HG03460 (cell line): ENCODE measurements around the gene PAX8.

Experiments used
- ATAC-seq: cut with Tn5 transposase; IDR thresholded peaks from one replicate; pipeline ENCODE4 v1.9.1; 2021; ENCODE audit not compliant: unreplicated experiment

PAX8 gene

DNA sequence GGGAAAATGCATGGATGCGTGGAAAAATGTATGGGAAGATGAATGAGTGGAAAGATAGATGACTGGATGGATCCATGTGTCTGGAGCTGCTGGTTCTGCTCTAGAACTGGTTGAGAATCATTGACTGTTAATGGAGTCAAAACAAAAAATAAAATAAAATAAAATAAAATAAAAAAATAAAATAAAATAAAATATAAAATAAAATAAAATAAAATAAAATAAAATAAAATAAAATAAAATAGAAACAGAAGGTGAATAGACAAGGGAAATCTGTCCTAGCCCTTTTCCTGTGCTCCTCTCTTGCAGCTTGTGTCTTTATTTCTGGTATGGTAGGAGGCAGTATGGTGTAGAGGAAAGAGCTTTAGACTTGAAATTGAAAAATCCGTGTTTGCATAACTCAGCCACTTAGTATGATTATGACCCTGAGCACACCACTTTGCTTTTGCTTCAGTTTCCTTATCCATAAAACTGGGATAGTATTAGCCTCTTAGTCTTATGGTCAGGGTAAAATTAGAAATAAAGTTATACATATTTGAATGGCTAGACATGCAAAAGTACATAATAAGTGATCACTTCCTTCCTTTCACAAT is 54.0 kb downstream of the PAX8 start:
- ATAC-seq, result no peak

DNA sequence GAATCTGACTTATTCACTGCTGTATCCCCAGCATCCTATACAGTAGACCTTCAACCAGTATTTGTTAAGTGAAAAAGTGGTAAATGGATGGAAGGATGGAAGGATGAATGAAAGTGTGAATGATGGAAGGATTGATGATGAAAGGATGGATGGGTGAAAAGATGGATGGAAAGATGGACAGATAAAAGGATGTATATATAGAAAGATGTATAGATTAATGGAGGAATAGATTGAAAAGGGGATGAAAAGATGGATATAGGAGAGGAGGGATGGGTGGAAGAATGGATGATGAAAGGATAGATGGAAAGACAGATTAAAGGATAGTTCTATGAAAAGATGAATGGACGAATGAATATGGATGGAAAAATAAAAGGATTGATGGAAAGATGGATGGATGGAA is 54.9 kb downstream of the PAX8 start:
- no peak for ATAC-seq

DNA sequence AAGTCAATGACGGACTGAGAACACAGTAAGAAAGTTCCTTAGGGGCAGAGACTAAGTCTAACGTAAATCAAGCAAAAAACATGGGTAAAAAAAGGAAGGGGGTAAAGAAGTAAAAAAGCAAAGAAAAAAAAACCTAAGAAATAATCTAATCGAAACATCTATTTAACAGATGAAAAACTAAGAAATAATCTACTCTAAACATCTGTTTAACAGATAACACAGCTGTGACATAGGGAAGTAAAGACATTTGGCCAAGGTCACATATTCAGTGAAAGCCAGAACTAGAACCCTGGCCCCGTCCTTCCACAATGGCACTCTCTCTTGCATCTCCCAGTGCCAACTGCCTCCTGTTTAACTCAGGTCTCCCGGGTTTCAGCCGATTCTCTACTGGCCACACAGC is 56.9 kb downstream of the PAX8 start:
- ATAC-seq, result no peak

DNA sequence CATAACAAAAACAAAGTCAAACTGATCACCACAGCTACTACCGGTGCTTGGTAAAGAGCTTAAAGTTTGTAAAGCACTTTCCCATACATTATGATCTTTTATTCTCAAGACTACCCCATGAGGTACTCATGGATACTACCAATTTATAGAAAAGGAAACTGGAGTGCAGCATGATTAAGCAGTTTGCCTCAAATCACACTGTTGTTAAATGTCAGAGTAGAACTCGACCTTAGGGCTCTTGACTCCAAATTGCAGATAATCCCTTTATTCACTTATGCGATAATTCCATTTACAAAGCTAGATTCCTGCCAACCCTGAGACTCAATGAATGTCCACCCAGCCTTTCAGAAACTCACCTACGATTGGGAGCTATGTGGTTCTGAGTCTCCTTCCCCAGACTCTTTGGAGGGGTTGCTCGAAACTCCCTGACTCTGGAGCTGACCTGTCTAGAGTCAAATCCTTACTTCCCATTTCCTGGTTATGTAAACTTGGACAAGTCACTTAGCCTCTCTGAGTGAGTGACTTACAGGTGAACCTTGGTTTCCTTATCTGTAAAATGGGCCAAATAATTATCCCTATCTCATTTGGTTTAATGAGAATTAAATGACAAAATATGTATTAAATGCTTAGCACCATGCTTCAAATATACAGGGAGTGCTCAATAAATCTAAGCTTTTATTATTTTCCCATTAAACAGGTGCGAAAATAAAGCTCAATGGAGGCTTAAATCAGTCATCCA is 57.6 kb downstream of the PAX8 start:
- no peak for ATAC-seq

DNA sequence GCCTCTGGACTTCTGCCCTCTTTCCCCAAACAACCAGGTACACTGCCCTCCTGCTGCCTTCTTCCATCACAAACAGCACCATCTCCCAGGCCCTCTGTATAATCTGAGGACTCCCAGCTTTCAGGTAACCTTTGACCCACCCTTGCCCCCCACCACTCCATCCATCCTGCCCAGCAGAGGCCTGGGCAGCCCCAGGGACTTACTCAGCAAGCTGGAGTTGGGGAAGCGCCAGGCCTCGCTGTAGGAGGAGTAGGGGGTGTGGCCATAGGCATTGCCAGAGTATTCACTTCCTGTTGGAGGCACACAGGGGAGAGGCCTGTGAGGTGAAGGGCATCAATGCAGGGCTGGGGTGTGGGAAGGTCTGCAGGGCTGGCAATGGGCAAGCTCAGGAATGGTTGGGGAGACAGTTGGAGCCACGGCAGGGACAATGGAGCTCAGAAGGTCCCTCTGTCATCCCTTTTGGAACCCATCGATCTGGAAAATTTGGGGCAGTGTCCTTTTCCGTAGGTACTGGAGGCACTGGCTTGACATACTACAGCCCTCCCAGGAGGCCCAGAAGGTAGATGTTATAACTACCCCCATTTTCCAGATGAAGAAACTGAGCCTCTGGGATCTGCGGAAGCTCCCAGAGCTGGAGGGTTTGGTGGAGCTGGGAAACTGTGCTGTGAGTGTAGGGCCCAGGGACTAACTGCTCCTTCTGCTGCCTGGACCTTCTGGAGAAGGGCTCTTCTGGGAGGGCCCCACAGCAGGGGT is 58.7 kb downstream of the PAX8 start:
- no peak for ATAC-seq

DNA sequence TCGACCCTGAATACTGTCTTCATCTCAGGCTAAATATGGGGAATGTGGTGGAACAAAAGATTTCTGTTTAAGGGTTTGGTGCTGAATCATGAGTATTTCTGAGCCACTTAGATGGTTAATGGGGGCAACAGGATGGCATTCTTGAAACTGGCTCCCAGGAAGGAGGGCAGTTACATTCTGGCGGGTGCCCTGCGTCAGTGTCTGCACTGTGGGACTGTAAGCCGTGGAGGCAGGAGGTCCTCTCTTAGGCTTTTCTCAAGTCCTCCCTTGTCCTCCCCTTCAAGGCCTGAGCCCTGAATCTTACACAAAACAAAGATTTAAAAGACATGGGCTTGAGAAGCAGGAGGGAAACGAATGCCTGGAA is 59.2 kb downstream of the PAX8 start:
- no peak for ATAC-seq

DNA sequence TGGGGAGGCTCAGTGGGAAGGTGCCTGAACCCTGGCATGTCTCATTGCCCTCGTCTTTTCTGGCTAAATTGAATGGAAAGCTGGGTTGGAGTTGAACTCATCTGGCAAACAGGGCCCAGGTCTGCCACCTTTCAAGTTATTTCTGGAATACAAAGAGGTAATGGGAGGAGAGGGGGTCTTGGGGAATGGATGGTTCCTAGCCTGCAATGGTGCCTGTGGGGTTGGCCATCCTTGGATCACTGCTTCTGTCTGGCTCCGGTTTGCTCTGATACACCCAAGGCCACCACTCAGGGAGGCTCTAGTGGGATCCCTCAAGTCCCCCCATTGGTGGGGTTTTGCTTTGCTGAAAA is 59.7 kb downstream of the PAX8 start:
- no peak for ATAC-seq

DNA sequence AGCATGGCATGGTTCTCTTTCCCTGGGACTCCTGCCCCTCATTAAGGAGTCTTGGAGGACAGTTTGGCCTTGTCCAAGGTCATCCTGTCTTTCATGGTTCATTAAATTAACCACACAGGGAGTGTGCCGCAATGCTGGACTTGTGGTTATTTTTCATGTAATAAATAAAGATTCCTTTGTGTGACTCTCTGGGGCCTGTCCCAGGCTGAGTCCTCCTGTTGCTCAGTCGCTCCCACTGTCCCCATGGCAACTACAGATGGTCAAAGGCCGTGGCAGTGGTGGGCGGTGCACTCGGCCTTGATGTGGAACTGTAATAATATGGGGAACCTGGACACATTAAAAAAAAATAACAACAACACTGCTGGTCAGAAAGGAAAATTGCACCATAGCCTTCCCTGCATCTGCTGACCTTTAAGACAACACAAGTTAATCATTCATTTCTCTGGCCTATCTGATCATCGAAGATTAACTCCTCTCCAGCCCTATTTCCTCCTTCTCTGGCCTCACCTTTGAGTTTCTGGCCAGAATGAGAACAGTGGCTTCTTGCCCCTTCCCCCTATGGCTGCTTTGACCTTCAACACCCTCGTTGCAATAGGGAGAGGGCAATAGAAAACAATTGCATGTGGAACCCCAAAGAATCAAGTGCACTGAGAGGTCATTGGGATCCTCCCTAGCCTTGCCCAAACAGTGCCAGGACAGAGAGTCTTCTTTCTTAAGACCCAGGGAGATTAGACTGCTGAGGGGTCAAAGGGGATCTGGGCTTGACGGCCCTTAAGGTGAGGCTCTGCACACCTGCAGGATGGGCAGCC is 60.2 kb downstream of the PAX8 start:
- no peak for ATAC-seq

DNA sequence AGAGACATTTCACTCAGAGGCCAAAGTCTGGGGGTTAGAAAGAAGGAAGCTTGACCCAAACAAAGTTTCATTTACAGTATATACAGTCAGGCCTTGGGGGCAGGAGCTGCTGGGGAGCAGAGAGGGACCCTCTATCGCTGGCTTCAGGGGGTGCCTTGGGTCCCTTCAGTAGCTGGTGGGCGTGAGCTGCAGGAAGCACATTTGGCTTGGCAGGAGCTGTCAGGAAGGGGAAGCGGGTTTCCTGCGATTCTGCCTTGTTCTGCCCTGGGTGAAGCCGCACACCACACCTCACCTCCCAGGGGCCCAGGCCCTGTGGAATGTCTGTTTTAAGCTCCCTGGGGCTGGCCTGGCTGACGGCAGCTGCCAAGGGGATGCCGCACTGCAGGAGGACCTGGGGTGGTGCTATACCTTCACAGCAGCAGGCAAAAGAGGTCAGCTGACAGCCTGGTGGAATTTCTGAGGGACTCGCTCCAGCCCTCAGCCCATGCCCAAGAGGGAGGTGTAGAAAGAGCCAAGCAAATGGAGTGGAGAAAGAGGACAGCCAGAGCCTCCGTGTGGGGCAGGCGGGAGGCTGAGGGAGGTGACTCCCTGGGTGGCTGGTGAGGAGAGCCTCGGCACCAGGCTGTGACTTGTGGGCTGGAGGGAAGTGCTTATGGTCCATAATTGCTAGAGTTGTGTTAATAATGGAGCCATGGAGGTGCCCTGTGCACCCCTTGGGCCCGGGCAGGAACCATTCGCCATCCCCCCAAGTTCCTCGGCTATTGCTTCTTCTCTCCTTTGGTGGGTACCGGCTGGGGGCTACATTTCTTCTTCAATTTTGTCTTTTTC is 61.1 kb downstream of the PAX8 start:
- peak; percentile 48 for ATAC-seq

DNA sequence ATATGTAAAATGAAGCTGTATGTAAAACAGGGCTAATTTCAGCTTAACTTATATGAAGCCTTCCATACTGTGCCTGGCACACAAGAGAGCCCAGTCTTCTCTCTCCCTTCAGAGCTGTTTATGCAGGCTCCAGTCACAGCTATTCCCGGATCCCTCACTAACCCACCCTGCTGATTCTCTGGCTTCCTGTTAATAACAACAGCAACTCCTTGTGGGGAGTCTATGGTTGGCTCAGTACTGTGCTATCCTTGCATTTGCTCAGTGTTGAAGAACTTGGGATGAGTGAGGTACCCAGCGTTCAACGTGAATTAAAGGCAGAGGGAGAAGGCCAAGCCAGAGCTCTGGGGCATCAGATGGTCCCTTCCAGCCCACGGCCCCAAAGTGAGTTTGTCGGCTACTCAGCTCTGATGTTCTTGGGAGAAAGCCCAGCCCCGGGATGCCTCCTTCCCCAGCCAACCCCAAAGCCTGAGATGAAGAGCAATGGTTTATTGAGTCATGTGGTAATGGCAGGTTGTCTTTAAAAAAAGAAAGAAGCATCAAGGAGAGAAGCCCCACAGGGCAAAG is 61.7 kb downstream of the PAX8 start:
- peak; percentile 7 for ATAC-seq

DNA sequence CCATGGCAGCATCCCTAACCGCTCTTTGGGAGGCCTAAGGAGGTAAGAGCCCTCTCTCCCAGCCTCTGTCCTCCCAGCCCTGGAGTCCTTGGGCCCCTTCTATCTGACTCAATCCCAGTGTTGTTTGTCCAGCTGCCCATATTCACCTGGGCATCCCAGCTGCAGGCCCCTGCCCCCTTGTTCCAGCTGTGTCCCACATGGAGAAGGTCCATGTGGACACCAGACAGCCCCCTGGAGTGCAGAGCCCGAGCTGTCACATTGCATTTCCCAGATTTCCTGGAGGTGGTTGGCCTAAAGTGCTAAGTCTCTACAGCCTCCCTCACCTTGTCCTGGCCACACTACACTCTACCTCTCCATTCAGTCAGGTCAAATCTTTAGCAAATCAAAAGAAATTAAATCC is 62.4 kb downstream of the PAX8 start:
- ATAC-seq, result no peak

DNA sequence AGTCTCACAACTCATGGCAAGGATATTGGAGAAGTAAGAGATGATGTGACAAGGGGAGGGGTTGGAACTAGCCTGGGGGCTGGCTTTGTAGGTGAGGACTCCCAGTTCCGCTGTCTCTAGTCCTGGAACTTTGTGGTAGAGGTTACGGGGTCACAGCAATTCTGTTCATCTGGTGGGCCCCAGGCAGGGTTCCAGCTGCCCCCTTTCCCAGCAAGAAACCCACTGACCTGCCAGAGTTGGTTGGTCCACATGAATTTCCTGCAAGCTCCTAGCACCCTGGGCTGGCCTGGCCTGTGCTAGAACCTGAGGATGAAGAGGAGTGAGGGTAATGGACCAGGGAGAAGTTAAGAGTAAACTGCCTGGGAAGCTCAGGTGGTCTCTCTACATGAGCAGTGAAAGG is 63.7 kb downstream of the PAX8 start:
- ATAC-seq, result no peak

DNA sequence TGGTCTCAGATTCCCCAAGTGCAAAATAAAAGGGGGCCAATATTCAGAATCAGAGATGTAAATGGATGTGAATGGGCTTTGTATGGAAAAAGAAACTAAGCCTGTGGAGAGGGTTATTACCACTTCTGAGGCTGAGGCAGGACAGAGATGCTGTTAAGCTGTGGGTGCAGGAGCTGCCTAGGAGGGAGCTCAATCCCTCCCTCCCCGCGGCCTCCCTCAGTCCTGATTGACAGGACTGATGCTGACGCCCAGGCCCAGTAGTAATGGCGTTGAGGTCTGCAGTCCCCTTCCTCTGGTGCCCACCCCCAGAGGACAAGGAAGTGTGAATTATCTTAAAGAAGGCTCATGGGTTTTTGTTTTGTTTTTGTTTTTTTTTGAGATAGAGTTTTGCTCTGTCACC is 64.6 kb downstream of the PAX8 start:
- ATAC-seq, result no peak

DNA sequence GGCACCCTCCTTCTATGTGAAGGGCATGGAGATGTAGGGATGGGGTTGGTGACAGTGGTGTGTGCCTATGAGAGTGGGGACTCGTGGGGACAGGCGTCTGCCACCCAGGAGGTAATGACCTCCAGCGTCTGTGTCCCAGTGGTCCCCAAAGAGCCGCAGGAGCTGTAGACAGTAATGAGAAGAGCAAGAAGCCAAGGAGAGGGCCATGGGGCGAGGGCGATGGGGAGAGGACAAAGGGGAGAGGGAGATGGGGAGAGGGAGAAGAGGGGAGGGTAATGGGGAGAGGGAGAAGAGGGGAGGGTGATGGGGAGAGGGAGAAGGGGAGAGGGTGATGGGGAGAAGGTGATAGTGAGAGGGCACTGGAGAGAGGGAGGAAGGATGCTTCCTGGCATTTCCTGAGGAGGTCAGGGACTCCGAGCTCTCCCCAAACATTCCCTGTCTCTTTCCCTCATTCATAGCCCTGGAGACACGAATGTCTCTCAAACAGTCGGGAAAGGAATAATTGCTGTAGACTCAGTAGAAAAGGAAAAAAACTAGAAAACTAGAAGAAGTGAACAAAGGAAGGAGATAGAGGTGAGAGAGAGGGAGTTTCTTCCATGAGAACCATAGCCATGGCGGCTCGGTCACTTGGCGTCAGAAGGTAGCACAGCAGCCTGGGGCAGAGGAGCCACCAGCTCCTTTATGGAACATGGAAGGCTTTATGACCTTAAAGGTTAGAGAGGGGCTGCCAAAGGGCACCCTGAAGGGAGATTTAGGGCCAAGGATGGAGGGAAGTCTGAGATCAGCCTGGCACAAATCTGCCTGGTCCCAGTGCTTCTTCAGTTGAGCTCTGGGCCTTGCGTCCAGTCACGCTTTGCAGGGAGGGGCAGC is 65.4 kb downstream of the PAX8 start:
- no peak for ATAC-seq

DNA sequence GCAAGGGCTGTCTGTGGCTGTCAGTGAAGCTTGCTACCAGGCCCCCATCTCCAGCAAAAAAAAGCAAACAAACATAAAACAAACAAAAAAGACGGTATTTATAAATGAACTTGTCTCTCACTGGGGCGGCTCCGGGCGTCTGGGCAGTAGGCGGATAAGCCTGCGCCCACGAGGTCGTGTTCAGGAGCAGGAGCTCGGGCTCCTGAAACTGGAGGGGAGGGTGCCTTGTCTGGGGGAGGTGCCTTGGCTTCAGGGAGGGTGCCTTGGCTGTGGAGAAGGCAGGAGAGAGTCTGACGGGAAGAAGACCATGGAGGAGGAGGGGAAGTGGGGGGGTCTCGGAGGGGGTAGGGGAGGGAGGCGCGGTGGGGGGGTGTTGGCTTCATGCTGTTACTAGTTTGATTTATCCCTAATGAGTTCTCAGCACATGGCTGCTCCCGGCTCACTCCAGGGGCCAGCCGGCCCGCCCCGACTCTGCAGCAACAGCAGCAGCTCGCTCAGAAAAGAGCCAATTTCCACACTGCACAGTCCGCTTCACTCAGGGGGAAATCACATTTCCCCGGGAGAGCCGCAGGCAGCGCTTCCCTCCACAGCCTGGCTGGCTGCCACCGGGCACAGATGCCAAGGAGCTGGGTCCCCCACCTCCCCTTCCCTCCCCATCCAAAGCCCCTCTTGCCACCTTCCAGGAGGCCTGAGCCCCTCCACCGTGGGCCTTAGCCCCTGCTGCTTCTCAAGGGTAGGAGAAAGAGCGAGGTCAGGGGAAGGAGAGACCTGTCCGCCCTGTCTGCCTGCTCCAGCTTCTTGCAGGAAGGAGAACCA is 66.3 kb downstream of the PAX8 start:
- no peak for ATAC-seq

DNA sequence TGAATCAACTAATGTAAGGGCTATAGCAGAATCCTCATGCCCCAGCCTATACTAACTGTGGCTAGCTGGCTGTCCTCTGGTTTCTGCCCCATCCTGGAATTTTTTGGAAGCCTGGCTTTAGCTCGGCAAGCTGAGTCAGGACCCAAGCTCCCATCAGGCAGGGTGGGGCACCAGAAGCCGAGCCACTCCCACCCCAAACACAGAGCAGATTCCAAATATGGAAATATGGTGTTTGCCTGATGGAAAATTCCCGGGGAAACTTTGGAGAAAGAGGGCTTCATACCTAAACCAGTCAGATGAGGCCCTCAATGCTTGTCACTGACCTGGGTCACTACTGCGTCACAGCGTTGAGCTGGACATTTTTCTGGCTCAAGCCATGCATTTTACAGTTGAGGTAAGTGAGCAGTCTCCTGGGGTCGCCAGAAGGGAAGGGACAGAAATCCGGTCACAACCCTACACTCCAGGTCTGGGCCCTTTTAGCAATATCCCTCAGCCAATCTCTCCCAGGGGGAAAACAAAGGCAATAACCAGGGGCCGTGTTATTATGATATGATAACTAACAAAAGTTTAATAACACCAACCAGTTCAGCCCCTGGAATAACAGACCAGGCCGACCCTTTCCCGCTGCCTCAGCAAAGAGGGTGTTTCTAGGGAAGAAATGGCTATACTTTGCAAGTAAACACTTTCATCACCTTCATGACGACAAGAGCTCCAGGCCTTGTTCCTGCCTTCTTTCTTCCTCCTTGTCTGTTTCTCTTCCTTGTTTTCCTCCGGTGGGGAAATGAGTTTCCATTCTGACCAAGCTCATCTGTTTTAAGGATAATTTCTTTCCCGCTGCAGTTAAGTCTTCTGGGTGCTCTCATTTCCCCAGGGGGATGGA is 67.3 kb downstream of the PAX8 start:
- no peak for ATAC-seq

DNA sequence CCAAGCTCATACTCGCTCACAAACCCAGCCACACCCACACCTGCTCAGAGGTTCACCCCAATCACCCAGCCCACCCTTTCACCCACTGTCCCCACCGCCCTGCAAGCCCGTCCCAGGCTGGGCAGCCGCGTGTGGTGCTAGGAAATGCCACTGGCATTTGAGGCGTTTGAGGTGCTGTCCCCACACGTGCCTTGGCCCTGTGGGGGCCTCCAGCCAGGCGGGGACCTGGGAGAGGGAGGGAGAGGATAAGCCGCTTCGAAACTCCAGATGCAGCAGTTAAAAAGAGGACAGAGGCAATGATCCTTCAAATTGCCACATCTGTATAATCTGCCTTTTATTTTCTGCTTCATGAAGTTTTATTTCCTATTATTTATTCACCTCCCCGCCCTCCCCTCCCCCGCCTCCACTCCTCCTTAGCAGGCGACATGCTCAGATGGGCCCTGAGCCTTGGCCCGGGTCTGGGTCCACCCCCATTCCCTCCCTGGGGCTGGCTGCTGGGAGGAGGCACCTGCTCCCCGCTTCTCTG is 69.0 kb downstream of the PAX8 start:
- ATAC-seq, result no peak
